ENCODE measurements around the gene MUL1. TPM values are rescaled to one million over a fixed set of nuclear protein-coding genes. Genes with fewer than 3 reads are reported as not detected.

MUL1 gene
- total RNA-seq, 1 experiment from 2014 or later, result 24.7 TPM

DNA sequence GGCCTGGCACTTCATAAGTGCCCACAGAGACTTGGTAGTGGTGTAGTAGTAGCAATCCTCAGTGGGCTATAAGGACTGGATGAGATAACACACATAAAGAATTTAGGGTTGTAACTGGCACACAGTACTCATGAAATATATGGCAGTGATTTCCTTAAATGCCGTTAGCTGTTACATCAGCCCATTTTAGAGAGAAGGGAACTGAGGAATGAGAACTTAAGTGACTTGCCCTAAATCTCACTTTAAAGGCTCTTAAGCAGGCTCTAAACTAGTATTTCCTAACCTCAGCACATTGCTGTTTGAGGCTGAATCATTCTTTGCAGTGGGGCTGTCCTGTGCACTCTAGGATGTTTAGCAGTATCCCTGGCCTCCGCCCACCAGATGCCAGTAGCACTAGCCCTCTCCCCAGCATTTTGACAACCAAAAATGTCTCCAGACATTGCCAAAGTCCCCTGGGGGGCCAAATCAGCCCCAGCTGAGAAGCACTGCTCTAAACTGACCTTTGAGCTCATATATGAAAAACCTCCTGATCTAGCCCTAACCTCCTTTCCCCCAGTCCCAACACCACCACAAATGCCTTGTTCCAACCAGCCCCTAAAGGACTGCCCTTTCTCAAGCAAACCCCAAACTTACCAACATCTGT, 33.5 kb downstream of the MUL1 start:
- no peak overlapping the region for H2AFZ ChIP-seq (ENCODE audit: low read depth, low read length, poor library complexity, severe bottlenecking)
- no peaks in the 10 kb centered on the region for H3K36me3 ChIP-seq (ENCODE audit: control insufficient read depth in 1 of 2, insufficient read depth in 2 of 2, low read length in 2 of 2)
- no peak for ATAC-seq
- no peak for TF ChIP-seq ATF3 (IDR thresholded peaks at IDR 0.05)
- TF ChIP-seq, protein P1, sequence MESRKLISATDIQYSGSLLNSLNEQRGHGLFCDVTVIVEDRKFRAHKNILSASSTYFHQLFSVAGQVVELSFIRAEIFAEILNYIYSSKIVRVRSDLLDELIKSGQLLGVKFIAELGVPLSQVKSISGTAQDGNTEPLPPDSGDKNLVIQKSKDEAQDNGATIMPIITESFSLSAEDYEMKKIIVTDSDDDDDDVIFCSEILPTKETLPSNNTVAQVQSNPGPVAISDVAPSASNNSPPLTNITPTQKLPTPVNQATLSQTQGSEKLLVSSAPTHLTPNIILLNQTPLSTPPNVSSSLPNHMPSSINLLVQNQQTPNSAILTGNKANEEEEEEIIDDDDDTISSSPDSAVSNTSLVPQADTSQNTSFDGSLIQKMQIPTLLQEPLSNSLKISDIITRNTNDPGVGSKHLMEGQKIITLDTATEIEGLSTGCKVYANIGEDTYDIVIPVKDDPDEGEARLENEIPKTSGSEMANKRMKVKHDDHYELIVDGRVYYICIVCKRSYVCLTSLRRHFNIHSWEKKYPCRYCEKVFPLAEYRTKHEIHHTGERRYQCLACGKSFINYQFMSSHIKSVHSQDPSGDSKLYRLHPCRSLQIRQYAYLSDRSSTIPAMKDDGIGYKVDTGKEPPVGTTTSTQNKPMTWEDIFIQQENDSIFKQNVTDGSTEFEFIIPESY (IDR thresholded peaks at IDR 0.05; ENCODE audit: extremely low read depth, insufficient replicate concordance, low read length), result no peak
- TF ChIP-seq CBX3 (IDR thresholded peaks at IDR 0.05; ENCODE audit: low read depth), result no peak
- no peak for TF ChIP-seq RAD21 (IDR thresholded peaks at IDR 0.05; ENCODE audit: low read depth)
- no peak for TF ChIP-seq REST (IDR thresholded peaks at IDR 0.05; ENCODE audit: low read depth)
- no peak for TF ChIP-seq JUND (IDR thresholded peaks at IDR 0.05)
- TF ChIP-seq CEBPB (IDR thresholded peaks at IDR 0.05; ENCODE audit: low read depth), result no peak
- no peak for TF ChIP-seq POLR2AphosphoS5 (IDR thresholded peaks at IDR 0.05; ENCODE audit: low read depth, low read length)
- TF ChIP-seq MAX (IDR thresholded peaks at IDR 0.05), result no peak
- no peak for TF ChIP-seq FOSL1 (IDR thresholded peaks at IDR 0.05; ENCODE audit: low read depth)
- no peaks in the 10 kb centered on the region for H3K27me3 ChIP-seq (ENCODE audit: insufficient read depth, low read length)
- ChIA-PET RAD21 (ENCODE audit: low non-redundant PET in 1 of 2, low total read pairs in 2 of 2, uncharacterized antibody in 2 of 2, unreplicated experiment in 2 of 2) (no interaction called here), POLR2A (no interaction called here), CTCF (no interaction called here)
- H3K27ac ChIP-seq (ENCODE audit: low read depth, low read length), result no peak overlapping the region
- BruUV-seq (replicated peaks), result no TSS peak
- H3K79me2 ChIP-seq (ENCODE audit: insufficient read depth, low read length), result no peaks in the 10 kb centered on the region
- H3K4me1 ChIP-seq (ENCODE audit: control insufficient read depth in 1 of 2, insufficient read depth in 2 of 2, low read length in 2 of 2), result peaks cover 41 to 48% of the 10 kb centered on the region in 2 experiments
- no peak overlapping the region for H3K9ac ChIP-seq (ENCODE audit: low read length)
- no peaks in the 10 kb centered on the region for H3K9me2 ChIP-seq (ENCODE audit: insufficient read depth)
- intact Hi-C loops (cut with micrococcal nuclease), result no loop called here
- no peaks in the 10 kb centered on the region for H4K20me1 ChIP-seq (ENCODE audit: insufficient read depth)
- no peak overlapping the region for H3K4me2 ChIP-seq (ENCODE audit: low read length)
- no peak for DNase-seq (ENCODE audit: low read depth, low spot score)
- no peak overlapping the region for H3K4me3 ChIP-seq (replicated peaks in 1 of 2; ENCODE audit: low read depth in 1 of 2, low read length in 2 of 2)
- no peaks in the 10 kb centered on the region for H3K9me3 ChIP-seq (ENCODE audit: control insufficient read depth in 1 of 2, insufficient read depth in 1 of 2, low read depth in 1 of 2, low read length in 2 of 2)
